ENCODE data around the gene FAM136A. TPM values are rescaled to one million over a fixed set of nuclear protein-coding genes. Genes with fewer than 3 reads are reported as not detected.
"Not testable (repeated sequence)": the region's sequence is repeated elsewhere in the genome, so short reads cannot be mapped to it uniquely, and the experiment has no call there.

Gene FAM136A
- total RNA-seq, 1 donor from 2014 or later = 31.1 TPM

DNA sequence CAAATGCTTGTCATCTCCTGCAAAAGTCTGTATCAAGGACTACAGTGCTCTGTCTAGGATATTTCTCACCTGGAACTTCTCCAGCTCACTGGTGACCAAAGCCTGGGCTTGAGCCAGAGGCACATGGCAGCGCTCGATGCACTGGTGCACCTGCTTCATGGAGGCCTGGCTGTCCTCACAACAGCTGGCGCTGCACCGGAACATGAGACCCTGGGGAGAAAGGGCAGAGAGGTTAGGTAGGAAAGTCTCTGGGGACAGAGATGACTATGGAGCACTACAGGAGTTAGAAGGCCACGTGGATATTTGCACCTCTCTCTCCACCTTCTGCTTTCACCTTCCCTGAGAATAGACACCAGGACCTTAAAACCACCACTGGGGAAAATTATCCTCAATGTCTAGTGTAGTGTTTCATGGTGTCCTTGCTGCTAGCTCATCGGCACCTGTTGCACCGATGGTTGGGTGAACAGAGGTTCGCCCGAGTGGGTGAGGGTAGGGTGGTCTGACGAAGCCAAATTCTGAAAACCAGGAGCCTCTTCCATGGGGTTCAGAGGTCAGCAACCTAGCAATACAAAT, 1.0 kb downstream of the FAM136A start:
- no peak for DNase-seq (ENCODE audit: low read depth in 2 of 2)

DNA sequence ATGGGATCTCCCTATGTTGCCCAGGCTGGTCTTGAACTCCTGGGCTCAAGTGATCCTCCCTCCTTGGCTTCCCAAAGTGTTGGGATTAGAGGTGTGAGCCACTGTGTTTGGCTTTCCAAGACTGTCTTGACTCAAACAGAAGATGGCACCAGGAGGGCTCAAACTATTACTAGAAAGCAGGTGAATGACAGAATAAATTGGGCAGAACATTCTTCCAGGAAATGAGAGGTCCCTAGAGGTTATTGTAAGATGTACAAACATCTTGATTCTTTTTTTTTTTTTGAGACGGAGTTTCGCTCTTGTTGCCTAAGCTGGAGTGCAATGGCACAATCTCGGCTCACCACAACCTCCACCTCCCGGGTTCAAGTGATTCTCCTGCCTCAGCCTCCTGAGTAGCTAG, 4.0 kb downstream of the FAM136A start:
- DNase-seq (ENCODE audit: low read depth in 2 of 2) = not testable (repeated sequence)

DNA sequence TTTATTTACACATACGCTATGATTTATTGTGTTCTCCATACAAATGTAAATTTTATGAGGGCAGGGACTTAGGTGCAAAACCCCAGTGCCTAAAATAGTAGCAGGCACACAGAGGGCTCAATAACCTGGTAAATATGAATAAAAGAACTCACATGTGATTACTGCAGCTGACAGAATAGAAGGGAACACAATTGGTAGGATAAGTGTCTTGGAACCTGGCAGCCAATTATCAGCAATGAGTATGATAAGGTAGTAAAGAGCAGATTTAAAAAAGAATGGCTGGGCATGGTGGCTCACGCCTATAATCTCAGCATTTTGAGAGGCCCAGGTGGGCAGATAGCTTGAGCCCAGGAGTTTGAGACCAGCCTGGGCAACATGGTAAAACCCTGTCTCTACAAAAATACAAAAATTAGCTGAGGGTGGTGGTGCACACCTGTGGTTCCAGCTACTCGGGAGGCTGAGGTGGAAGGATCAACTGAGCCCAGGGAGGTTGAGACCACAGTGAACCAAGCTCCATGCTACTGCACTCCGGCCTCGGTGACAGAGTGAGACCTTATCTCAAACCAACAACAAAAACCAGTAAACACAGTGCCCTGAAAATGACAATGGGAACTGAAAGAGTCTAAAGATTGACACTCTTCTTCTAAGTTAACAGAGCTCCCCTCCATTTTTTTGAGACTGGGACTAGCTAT, 18.2 kb downstream of the FAM136A start:
- DNase-seq (ENCODE audit: low read depth in 2 of 2) = no peak

- no peak for DNase-seq (ENCODE audit: low read depth in 2 of 2)
Observed at GRCh38 chr2:70282439-70282838, 19.4 kb downstream of the FAM136A start.

DNA sequence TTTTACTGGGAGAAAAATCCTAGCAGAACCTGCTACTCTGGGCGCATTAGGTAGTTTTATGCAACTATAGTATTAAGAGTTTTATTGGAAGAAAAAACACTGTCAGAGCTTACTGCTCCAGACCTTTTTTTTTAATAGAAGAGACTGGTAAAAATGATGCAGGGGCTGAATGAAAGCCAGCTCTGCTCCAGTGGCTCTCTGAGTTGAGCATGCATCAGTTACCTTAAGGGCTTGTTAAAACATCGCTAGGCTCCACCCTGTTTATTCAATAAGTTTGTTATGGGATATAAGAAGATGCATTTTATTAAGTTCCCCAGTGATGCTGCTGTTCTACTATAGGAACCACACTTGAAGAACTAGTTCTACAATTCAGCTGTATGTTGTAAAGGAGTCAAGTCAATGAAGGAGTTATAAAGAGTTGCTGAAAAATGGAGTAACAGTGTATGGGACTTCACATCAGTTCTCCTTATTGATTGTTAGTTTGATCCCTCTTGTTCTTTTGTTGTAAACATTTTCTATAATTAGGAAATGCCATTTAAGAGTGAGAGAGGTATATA, 21.5 kb downstream of the FAM136A start:
- no peak for DNase-seq (ENCODE audit: low read depth in 2 of 2)

GRCh38 chr2:70270323-70270722, 31.5 kb downstream of the FAM136A start:
- peak in 1 of 2 donors; percentile 18 for DNase-seq (ENCODE audit: low read depth in 2 of 2)

- DNase-seq (ENCODE audit: low read depth in 2 of 2) = not testable (repeated sequence)
Observed at GRCh38 chr2:70269422-70270302, 32.2 kb downstream of the FAM136A start.

DNA sequence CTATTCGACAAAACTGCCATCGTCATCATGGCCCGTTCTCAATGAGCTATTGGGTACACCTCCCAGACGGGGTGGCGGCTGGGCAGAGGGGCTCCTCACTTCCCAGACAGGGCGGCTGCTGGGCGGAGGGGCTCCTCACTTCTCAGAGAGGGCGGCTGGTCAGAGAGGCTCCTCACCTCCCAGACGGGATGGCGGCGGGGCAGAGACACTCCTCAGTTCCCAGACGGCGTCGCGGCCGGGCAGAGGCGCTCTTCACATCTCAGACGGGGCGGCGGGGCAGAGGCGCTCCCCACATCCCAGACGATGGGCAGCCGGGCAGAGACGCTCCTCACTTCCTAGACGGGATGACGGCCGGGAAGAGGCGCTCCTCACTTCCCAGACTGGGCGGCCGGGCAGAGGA, 34.9 kb downstream of the FAM136A start:
- not testable (repeated sequence) for DNase-seq (ENCODE audit: low read depth in 2 of 2)

- no peak for DNase-seq (ENCODE audit: low read depth in 2 of 2)
Observed at GRCh38 chr2:70261501-70261900, 40.4 kb downstream of the FAM136A start.

GRCh38 chr2:70258532-70258875, 43.4 kb downstream of the FAM136A start:
- peak in 1 of 2 donors; percentile 10 for DNase-seq (ENCODE audit: low read depth in 2 of 2)

DNA sequence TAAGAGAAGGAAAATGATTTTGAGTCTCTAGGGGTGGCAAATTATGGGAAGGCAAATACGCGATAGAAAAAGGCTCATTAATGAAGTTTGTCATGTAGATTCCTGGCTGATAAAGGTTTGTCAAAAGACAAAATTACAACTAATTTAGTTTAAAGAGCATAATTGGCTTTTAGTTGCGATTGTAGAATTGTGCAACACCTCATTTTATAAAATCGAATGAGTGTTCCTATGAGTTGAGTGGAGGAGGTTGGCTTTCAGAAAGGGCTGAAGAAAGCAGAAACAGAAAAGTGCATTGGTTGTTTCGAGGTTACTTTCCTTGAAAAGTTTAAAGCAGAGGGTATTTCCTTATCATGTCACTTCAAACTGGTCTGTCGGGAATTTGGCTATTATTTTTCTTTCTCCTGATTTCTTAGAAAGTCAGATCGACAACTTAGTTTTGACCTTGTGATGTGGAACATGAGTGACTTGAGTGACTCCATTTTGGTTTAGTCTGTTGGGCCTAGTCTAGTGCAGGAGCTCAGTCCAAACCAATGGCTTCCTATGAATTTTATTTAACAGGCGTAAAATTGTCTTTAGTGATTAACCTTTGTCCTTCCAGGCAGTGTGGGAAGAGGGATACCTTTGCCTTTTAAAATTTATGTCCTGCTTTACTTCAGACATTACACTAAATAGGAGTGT, 46.1 kb downstream of the FAM136A start:
- no peak for DNase-seq (ENCODE audit: low read depth in 2 of 2)

DNA sequence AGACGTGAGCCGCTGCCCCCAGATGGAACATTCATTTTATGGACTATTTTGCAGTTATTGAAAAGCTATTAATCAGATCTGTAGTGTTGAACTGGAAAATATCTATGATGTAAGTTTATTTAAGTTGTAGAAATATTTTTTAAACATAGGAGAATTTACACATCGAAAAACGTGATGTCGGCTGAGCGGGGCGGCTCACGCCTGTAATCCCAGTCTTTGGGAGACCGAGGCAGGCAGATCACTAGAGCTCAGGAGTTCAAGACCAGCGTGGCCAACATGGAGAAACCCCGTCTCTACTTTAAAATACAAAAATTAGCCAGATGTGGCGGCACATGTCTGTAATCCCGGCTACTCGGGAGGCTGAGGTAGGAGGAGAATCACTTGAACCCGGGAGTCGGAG, 51.4 kb downstream of the FAM136A start:
- DNase-seq (ENCODE audit: low read depth in 2 of 2) = no peak

DNA sequence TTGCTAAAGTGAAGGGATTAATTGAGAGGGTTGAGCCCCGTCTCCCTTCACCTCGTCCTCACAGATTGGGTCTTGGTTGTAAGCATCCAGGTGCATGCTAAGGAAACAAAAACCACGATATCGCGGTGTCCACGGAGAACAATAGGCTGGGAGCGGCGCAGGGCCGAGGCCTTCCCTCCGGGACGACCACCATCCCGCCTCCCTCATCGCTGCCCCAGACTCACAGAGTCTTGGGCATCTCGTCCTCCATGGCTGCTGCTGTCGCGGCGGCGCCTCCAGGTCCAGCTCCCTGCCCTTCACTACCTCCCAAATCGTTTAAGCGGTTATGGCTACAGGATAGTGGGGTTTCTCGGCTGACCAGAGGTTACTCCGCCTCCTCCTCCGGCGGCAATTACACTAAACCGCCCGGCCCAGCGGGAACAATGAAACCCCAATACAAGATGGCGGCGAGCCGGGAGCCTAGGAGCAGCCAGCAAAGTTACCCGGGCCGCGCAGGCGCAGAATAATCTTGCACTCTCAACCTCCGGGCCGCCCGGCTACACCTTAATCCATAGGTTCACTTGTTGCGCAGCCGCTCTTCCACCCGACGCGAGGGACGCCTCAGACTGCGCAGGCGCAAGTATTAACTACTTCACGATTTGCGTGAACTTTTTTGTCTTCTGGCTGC, 53.6 kb downstream of the FAM136A start, which contains the start of gene TIA1:
TSS of gene TIA1 (minus strand) at position 448 of the 667 bp plus-strand sequence. CDS start at position 250, 198 bp downstream.
- DNase-seq (ENCODE audit: low read depth in 2 of 2) = peak; percentile 96 to 98

- DNase-seq (ENCODE audit: low read depth in 2 of 2) = peak in 1 of 2 donors; percentile 20
Observed at GRCh38 chr2:70247364-70248180, 54.3 kb downstream of the FAM136A start.

Other genes starting within 250 kb of the FAM136A start
- 35.3 and 71.7 TPM in 2 replicates for gene PCBP1, start 214.6 kb downstream of the FAM136A start, total RNA-seq
- 9.9 and 13.7 TPM in 2 replicates for gene C2orf42, start 111.0 kb downstream of the FAM136A start, total RNA-seq
- gene TIA1, start 53.4 kb downstream of the FAM136A start, total RNA-seq = 81.1 and 106 TPM in 2 replicates
- 21.8 and 28.8 TPM in 2 replicates for gene PCYOX1, start 43.9 kb downstream of the FAM136A start, total RNA-seq
- gene SNRPG, start 8.3 kb downstream of the FAM136A start, total RNA-seq = 117 and 229 TPM in 2 replicates